Activated CD8-positive, alpha-beta memory T cell treated with anti-CD3 and anti-CD28 coated beads for 24 hours (primary cell): Measurements from ENCODE around the gene FRY.
"Not testable (repeated sequence)": the region's sequence is repeated elsewhere in the genome, so short reads cannot be mapped to it uniquely, and the experiment has no call there.

Source experiments
- DNase-seq: peaks from one replicate; pipeline ENCODE4 v3.0.0-alpha.2; 2020

Gene FRY

DNA sequence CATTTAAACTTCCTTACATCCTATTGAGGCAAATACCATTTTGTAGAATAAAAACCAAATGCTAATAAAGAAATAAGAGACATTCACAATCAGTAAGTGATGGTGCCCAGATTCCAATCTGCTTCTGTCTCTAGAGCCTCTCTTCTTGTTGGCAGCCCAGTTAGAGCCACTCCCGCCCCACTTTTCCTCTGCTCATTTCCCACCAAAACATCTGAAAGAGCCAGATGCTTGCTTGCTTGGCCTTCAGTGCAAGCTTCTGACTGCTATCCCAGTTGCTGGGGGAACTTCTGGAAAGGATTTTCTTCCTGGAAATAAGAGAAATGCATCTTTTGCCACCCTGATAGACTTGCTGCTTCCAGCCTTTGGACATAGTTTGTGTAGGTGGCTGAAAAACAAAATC, 12.9 kb downstream of the FRY start:
- no peak for DNase-seq

DNA sequence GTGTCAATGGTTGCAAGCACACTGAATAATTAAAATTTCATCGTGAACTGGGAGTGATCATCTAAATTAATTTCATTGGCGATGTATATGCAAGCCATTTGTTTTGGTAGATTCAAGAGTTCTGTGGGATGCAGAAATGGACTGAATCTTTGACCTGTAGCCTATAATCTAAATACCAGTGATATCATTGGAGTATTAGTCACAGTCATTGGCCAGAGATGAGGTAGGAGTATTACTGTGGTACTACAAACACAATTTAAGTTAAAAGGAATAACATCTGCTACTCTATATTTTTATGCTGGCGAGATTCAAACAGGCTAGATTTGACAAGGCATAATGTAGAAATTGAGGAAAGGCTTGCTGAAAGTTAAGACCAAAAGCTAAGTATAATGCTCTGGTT, 14.0 kb downstream of the FRY start:
- DNase-seq, result no peak

DNA sequence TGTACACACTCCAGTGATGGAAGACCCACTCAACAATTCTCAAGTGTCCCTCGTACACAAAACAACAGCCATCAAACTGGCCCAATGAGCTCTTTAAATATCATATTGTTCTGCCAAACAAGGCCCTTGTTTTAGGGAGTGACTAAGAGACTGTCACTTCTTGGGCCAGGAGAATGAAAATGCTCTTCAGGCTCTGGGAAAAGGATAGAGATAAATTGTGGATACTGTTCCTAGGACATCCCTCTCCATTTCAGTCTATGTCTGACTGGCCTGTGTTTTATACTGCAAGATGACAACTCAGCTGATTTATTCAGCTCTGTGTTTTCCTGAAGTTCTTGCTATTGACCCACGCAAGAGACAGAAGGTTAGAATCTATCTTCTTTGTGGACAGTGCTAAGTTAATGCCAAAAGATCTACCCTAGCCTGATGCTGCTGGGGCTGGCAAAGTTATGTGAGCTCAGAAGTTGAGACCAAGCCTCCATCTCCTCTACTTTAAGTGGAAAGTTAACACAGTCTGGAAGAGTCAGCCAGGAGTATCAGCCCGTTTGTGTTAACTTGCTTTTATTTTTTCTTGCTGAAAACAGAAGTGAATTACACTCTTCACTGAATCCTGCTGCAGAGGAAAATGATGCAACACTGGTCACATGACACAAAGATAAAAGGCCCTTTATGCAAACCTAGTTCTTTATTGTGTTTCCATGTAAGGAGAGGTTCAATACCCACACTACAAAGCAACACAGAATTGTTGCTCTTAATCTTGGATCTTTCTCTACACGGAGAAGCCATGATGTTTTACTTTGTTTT, 14.6 kb downstream of the FRY start:
- DNase-seq, result no peak

DNA sequence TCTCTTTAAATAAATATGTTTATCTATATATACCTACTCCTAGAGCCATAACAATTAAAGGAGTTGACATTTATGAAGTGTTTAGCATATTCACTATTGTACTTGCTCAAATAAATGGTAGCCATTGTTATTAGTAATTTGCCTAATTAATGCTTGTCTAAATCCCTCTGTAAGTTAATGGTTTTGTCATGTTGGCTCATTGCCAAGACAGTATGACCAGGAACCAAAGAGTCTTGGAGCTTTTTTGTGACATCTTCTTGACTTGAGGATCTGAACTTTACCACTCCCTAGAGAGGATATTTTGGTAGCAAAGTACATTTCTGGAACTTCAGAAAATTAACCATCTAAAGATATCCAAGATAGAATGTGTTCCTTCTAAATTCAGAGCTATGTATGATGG, 15.5 kb downstream of the FRY start:
- no peak for DNase-seq

DNA sequence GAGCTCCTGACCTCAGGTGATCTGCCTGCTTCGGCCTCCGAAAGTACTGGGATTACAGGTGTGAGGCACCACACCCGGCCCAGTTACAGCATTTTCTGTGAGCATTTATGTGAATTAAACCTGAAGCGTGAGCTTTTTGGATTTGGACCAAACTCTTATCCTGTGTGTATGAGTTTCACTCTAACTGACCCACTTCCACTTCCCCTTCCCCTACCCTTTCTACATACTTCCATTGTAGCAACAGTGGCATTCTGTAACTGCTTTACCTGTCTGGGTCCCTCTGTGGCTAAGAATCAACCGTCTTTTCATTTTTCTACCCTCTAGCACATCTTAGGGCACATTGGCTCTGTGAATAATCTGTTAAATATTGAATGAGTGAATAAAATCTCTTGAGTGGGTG, 16.2 kb downstream of the FRY start:
- DNase-seq, result no peak

DNA sequence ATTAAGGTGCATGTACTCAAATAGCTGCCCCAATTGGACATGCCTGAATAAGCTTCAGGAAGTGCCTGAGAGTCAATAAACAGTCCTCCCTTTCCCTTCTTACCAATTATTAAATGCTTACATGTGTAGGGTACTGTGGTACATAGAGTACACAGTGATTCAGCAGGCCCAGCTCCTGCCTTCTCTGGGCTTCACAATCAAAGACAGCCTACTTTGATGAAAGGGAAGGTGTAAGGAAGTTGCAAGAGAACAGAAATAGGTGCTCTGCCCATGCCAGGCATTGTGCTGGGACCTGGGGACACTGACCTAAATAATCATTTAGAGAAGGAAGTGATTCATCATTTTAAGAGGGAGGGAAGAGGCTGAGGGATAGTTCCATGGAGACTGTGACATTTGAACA, 17.2 kb downstream of the FRY start:
- no peak for DNase-seq

DNA sequence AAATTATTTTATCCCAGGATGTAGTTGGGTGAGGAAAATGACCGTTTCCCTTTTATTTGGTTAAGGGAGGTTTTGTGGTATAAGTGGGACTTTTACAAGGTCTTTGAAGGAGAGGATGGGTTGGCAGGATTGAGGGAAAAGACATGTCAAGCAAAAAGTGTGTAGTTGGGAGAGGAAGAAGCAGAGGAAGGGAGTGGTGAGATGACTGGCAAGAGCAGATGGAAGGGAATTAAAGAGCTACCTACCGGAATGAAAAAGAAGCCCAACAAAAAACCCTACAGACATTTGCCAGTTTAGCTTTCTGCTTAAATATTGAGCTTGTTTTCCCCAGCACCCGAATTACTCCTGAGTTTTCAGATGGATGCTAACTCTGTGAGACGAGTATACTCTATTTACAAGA, 19.6 kb downstream of the FRY start:
- no peak for DNase-seq

DNA sequence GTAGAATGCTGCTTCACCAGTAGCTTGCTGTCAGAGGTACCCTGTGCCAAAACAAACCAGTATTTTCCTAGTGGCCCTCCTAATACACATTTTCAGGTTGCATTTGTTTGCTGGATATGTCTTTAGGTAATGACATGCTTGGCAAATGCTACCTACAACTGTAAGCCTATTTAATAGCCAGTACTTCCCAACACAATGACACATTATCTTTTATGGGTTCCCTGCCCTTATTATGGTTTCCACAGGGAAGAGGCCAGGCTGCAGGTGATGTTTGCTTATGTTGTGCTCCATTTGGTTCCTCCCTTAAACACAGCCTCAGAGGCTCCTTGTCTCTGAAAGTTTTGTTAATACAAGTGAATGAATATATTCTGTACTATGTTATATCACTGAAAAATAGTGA, 24.7 kb downstream of the FRY start:
- no peak for DNase-seq

DNA sequence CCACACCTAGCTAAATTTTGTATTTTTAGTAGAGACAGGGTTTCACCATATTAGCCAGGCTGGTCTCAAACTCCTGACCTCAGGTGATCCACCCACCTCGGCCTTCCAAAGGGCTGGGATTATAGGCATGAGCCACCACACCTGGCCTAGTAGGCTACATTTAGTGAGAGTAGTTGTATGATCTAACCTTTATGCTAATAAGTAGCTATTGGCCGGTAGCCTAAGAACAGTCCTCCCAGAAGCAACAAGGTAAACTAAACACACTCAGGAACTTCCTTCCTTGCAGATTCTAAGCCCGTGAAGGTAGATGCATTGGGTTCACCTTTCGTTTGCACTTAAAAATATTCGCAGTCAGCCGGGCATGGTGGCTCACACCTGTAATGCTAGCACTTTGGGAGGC, 25.8 kb downstream of the FRY start:
- not testable (repeated sequence) for DNase-seq

DNA sequence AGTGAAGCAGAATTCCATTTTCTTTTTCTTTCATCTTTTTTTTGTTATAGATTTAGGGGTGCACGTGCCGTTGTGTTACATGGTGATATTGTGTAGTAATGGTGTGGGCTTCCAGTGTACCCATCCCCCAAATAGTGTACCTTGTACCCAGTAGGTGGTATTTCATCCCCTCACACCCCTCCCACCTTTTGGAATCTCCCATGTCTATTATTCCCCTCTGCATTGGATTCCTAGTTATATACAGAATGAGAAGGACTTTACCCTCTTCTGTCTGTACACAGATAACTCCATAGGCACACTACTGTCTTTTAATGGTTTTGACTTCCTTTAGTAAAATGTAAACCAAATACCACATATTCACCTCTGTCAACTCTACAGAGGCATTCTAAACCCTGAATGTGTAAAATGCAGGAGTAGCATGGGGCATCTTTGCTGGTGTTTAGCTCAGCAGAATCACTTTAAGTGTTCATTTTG, 28.0 kb downstream of the FRY start:
- no peak for DNase-seq

DNA sequence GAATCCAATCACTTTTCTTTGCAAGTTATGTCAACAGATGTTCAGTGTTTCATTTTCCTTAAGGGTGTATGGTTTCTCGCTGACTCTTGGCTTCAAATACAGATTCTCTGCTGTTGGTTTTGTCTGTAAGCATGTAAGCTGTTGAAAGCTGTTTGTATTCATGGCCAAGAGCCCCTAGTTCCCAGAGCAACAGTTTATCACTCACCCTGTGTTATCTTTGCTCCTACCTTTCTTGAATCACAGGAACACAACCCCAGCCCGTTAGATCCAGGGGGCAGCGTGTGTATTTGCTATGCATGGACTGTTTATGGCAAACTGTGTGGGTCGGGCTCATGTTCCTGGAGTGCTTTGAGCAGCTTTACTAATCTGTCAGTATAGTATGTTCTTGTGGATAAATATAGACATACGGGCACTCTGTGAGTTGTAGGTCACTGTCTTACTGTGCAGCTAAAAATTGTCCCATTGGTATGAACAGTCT, 28.9 kb downstream of the FRY start:
- DNase-seq, result no peak

DNA sequence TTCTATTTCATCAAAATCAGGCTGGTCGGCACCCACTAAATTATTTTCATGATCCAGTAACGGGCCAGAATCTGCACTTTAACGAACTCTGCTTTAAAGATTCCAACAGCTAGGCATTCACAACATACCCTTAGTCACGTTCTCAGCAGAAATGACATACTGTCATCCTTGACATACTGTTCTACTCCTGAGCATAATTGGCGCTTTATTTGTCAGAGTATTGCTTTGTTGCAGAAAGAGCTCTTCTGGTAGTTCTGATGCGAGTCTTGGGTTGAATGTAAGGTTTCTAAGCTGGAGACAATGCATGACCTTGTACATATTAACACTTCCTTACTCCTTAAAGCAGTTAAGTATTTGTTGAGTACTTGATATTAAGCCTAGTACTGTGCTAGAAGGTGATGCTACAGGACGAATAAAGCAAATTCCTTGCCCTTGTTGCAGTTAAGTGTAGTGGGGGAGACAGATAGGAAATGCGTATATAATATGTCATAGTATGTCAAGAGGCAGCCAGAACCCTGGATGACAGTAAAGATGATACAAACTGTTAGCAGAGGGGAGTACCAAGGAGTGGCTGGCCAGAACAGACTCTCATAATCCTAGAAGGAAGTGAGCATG, 32.2 kb downstream of the FRY start:
- no peak for DNase-seq

DNA sequence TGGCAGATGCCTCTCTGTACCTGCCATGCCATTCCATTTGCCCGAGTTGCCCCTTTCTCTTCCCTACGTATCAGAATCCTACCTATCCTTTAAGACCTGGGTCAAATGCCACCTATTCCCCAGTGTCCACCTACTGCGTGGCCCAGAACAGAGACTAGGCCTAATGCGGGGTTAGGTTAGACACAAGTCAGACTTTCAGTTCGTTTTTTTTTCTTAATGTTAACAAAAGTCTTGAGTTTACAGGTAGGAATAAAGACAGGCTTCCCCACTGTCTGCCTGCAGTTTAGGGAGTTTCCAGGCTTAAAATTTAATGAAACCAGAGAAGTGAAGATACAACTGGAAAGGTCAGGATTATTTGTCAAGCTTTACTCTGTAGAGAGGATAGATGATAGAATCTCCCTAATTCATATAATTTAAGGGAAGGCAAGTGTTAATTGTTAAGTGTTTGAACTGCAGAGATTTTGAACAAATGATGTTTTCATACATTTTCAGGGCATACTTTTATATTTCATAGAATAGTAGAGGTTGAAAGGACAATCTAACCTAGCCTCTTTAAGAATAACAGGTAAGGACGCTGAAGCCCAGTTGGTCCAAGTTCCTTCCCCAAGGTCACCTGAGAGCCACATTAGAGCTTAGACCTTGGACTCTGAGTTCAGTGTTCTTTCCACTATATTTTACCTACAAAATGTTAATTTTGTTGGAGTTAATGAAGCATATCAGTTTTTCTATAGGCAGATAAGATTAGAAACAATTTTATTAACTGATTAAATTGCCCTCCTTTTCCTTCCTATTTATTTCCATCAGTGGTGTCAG, 35.8 kb downstream of the FRY start:
- no peak for DNase-seq

DNA sequence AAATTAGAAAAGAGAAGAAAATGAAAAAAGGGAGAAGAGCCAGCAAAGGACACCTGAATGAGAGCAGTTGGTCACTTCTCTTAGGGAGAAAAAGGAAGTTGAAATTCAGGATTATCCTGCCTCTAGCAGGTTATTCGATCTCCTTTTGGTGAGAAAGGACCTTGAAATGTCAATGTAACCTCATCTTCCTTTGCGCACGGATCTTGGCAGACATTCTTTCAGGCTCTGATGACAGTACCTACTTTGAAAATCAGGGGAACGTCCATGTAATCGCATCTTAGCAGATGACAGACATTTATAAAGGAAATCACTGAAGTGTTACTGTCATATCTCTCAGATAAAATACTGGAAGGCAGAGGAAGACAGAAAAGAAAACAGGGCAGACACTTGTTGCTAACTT, 36.7 kb downstream of the FRY start:
- no peak for DNase-seq

DNA sequence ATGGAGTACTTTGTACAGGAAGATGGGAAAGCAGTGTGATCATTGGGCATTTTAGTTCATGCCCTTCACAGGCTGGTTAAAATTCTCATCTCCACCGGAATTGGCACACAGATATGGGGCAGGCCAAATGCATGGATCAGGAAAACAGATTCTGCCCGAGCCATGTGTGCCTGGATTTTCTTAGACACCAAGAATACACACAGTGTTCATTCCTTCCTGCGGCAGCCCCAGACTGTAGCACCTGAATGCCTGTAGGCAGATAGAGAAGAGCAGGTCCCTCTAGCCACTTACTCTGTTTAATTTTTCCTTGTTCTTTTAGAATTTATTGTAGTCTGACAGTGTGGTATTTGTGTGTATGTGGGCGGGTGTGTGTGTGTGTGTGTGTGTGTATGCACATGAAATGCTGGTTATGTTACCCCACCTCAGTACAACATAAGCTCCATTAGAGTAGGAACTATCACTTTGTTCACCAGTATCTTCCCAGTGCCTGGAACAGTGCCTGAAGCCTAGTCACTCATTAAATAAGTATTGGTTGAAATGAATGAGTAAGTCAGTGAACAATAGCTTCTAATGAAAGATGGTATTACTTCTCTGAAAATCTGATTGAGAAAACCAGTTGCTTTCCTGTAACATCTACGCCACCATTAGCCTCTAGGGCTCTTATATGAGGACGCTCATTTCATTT, 41.7 kb downstream of the FRY start:
- DNase-seq, result no peak

DNA sequence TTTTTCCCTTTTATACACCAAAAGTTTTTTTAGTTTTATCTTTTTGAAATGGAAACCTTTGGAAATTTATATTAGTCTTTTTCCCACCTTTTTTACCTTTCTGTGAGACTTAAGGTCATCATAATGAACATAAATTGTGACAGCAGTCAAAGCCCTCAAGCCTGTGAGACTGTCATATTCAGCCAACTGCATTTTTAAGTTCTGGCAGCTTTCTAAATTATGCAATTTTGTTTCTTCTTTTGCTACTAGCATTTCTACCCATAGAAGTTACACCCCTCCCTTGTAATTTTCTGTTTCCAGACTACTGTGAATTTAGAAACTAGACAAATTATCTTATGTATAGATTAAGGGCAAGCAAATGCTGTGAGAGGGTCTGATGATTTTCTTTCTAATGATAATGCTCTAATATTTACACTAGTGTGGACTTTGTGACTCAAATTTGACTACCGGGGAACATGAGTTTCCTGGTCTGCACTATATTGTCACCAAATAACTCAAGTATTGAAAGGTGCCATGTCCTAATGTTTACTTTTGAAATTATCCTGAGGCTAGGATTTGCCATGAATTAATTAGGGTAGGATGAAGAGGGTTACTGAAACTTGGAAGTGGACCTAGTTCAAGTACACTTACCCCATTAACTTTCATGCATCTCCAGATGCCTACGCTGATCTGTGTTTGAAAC, 43.7 kb downstream of the FRY start:
- DNase-seq, result no peak

DNA sequence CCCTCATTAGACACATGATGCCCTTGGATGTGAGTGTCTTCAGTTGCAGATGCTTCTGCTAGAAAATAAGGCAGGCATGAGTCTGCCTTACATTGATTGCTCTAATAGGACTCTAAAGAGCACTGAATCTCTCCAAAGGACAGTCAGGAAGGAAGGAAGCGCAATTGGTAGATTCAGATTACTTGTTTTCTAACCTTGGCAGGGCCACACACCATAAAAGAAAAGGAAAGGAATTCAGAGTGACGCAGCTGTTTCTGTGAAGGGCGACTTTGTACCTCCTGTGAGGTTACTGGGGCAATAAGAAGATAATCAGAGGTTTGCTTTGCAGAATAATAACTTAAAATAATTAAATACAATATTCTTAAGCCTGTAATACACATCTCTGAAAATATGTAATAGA, 48.0 kb downstream of the FRY start:
- DNase-seq, result no peak

DNA sequence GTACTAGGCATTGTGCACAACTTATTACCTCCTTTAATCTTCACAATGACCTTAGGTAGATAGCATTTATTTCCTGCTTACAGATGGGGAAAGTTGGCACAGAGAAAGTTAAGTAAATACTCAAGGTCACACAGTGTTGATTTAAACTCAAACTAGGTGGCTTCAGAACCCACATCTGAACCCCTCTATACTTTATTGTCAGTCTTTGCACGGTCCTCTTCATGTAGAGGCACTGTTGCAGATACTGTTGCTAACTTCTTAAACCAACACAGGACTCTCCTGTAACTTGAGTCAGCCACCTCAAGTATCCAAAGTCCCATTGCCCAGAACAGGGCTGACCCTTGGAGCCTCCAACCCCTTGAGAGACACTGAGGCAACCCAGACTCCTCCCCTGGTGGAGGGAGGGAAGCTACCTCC, 48.8 kb downstream of the FRY start:
- DNase-seq, result no peak

DNA sequence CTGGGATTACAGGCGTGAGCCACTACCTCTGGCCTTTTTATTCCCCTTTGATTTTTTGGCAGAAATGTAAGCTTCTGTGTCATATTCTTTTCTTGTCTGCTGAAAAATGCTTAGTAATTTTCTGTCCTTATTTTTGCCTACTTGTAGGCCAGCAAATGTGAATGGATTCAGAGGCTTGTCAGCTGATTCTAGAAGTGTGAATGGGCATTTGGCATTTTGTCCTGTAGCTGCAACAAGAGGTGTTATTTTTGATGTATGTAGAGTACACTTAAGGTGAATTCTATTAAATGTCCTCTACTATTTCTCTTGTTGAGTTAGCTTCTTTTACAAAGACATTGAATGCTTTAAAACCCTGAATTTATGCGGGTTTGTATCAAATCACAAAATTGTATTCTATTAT, 50.0 kb downstream of the FRY start:
- DNase-seq, result no peak

DNA sequence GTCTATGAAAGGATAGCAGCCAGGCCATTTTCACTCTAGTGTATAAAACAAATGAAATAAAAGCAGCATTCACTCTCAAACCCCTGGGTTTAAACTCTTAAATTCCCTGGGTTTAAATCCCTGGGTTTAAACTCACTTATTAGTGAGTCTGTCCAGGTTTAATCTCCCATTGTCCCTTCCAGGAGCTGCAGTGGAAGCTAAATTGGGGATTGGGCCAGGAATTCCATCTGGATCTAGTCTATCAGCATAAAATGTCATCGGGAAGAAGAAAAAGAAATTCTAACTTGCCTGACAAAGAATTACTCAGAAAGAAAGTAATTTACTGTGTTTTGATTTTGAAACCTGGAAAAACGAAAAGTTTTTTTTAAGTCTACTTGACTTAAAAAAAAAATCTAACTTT, 54.8 kb downstream of the FRY start:
- DNase-seq, result no peak

DNA sequence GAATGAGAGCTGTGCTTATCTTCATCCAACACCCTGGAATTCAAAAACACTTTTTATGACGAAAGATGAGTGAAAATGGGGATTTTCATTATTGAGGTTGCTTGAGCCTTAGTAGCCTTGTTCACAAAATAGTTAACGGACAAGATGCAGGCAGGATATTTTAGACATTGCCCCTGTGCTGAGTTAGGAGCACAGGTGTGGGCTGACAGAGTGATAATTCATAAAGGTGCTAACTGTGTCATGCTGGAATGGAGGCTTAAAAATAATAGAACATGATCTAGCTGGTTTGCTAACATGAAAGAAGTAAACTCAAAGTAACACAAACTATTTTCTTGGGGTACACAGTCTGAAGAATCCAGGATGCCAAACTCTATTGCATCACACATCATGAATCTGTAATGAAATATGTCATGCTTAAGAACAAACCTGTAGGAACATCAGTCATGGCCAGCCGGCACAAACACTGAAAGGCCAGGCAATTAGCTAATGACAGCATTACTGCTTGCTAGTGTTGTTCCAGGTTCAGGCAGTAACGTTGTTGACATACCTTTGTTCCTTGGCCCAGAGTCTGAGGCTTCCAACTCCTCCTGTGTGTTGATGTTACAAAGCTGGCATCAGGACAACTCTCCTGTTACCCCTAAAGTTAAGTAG, 55.3 kb downstream of the FRY start:
- DNase-seq, result no peak
